Naive thymus-derived CD4-positive, alpha-beta T cell (primary cell): ENCODE data around the gene DPH6. TPM values are rescaled to one million over a fixed set of nuclear protein-coding genes. Genes with fewer than 3 reads are reported as not detected.

Experiments
- ATAC-seq: fragments of 150-1000 bp; cut with Tn5 transposase; 2 replicates; pipeline ENCODE4 v1.10.0; 2021; ENCODE audit warnings: mild to moderate bottlenecking, moderate library complexity
- CTCF ChIA-PET: fragments of 350-600 bp; sonication (Branson Sonifier 250); formaldehyde crosslinking; loops from one replicate; lab custom pipeline; 2021; ENCODE audit warnings: antibody characterized with exemption; lab: Charles Lee
- POLR2A ChIA-PET: fragments of 350-600 bp; sonication (Branson Sonifier 250); formaldehyde crosslinking; loops from one replicate; lab custom pipeline; 2021; ENCODE audit warnings: antibody characterized with exemption, inconsistent platforms; lab: Charles Lee
- DNase-seq, 9 donors: peaks; one replicate each; pipeline versions ENCODE4 v3.0.0 to v3.0.0-alpha.2; 2020 to 2022; ENCODE audit warnings: mixed read lengths in 1 of 9
- H3K27ac ChIP-seq: one replicate; pipeline ENCODE4 v1.7.0; 2013; ENCODE audit warnings: mild to moderate bottlenecking, low read depth, low read length, moderate library complexity
- H3K27me3 ChIP-seq, 2 donors: one replicate each; pipeline ENCODE4 v1.7.0; 2013; ENCODE audit warnings: low read length in 2 of 2, mild to moderate bottlenecking in 2 of 2, moderate library complexity in 2 of 2; ENCODE audit not compliant: control insufficient read depth in 2 of 2, insufficient read depth in 2 of 2
- H3K36me3 ChIP-seq, 3 experiments: 1 replicate in 2 of 3; 2 replicates in 1 of 3; pipeline ENCODE4 v1.7.0; 2013; ENCODE audit warnings: low read length in 3 of 3, mild to moderate bottlenecking in 3 of 3, moderate library complexity in 1 of 3; ENCODE audit not compliant: insufficient read depth in 3 of 3, control insufficient read depth in 2 of 3
- H3K4me1 ChIP-seq, 2 donors: one replicate each; pipeline ENCODE4 v1.7.0; 2013; ENCODE audit warnings: low read length in 2 of 2, mild to moderate bottlenecking in 2 of 2, moderate library complexity in 1 of 2; ENCODE audit not compliant: control insufficient read depth in 2 of 2, insufficient read depth in 2 of 2
- H3K4me3 ChIP-seq: 2 replicates; pipeline ENCODE4 v1.7.0; 2013; ENCODE audit warnings: mild to moderate bottlenecking, low read length
- H3K9me3 ChIP-seq, 3 experiments: 1 replicate in 2 of 3; 2 replicates in 1 of 3; pipeline ENCODE4 v1.7.0; 2013; ENCODE audit warnings: low read length in 3 of 3; ENCODE audit not compliant: control insufficient read depth in 2 of 3
- H3K27ac Mint-ChIP-seq, 9 donors: one replicate each; pipeline ENCODE4 v1.8.0; 2020 to 2022; ENCODE audit warnings: mixed read lengths in 9 of 9, mild to moderate bottlenecking in 8 of 9, moderate library complexity in 5 of 9, inconsistent platforms in 2 of 9
- H3K27me3 Mint-ChIP-seq, 5 donors: one replicate each; pipeline ENCODE4 v1.8.0; 2021 to 2022; ENCODE audit warnings: mixed read lengths in 5 of 5, mild to moderate bottlenecking in 1 of 5
- H3K36me3 Mint-ChIP-seq, 5 donors: one replicate each; pipeline ENCODE4 v1.8.0; 2020 to 2022; ENCODE audit warnings: mixed read lengths in 5 of 5, mild to moderate bottlenecking in 3 of 5, inconsistent platforms in 1 of 5
- H3K4me1 Mint-ChIP-seq, 7 donors: one replicate each; pipeline ENCODE4 v1.8.0; 2020 to 2022; ENCODE audit warnings: mixed read lengths in 7 of 7, mild to moderate bottlenecking in 3 of 7, inconsistent platforms in 1 of 7
- H3K4me3 Mint-ChIP-seq, 10 donors: one replicate each; pipeline ENCODE4 v1.8.0; 2020 to 2022; ENCODE audit warnings: mild to moderate bottlenecking in 10 of 10, mixed read lengths in 10 of 10, moderate library complexity in 6 of 10, inconsistent platforms in 2 of 10
- H3K9me3 Mint-ChIP-seq, 11 donors: one replicate each; pipeline ENCODE4 v1.8.0; 2020 to 2022; ENCODE audit warnings: mixed read lengths in 11 of 11, mild to moderate bottlenecking in 4 of 11, inconsistent platforms in 1 of 11, moderate library complexity in 1 of 11
- intact Hi-C, 2 donors: fragments of 100-400 bp; cut with micrococcal nuclease; formaldehyde crosslinking; loops; one replicate each; pipeline ENCODE4 v1.15.1; 2023
- polyA plus RNA-seq, 2 donors: library from polyadenylated mRNA; unstranded; fragments of 300-500 nt; fragmentation: Illumina TruSeq; gene quantifications; one replicate each; pipeline ENCODE4 v1.2.3, GENCODE V29; 2021
- total RNA-seq, 6 experiments: library from RNA in 5 of 6; stranded (reverse) in 5 of 6; gene quantifications; 1 replicate in 5 of 6; 2 replicates in 1 of 6; pipeline ENCODE4 v1.2.3 and lab custom pipeline; 2021 to 2026

Gene DPH6
- total and polyA plus RNA-seq, 7 experiments from 2014 or later: 10.5 to 28.9 (median 14.8) TPM

GRCh38 chr15:35566991-35567390 lies 21.0 kb upstream of the DPH6 start:
- CTCF ChIA-PET: no interaction called here

GRCh38 chr15:35565901-35566300 lies 19.9 kb upstream of the DPH6 start:
- no peaks in the 10 kb centered on the region for H3K36me3 Mint-ChIP-seq
- DNase-seq (no peak), ATAC-seq (no peak)
- Histone ChIP-seq H3K4me3 (no peak overlapping the region), H3K36me3 (no peaks in the 10 kb centered on the region), H3K4me1 (no peaks in the 10 kb centered on the region), H3K27me3 (no peaks in the 10 kb centered on the region), H3K27ac (no peak overlapping the region), H3K9me3 (no peaks in the 10 kb centered on the region)
- POLR2A ChIA-PET: no interaction called here
- H3K9me3 Mint-ChIP-seq: peaks cover 0 to 2% (median 0%) of the 10 kb centered on the region in 11 donors
- intact Hi-C loops: loop anchor here in 1 of 2 donors (10.0 kb wide), 1 partner anchor 1191 kb away; no protein-coding TSS in a partner anchor
- no peak overlapping the region for H3K4me3 Mint-ChIP-seq
- no peak overlapping the region for H3K27ac Mint-ChIP-seq
- CTCF ChIA-PET: no interaction called here
- peaks cover 1 to 22% (median 12%) of the 10 kb centered on the region in 5 donors for H3K27me3 Mint-ChIP-seq
- H3K4me1 Mint-ChIP-seq: no peaks in the 10 kb centered on the region

More at GRCh38 chr15:35566991-35567390, 21.0 kb upstream of the DPH6 start:
- POLR2A ChIA-PET: no interaction called here
- no peaks in the 10 kb centered on the region for H3K4me1 Mint-ChIP-seq
- no peaks in the 10 kb centered on the region for H3K4me1 ChIP-seq
- DNase-seq: no peak
- no peak for ATAC-seq
- peaks cover 1 to 22% (median 12%) of the 10 kb centered on the region in 5 donors for H3K27me3 Mint-ChIP-seq
- no peak overlapping the region for H3K4me3 ChIP-seq
- H3K27ac ChIP-seq: no peak overlapping the region
- intact Hi-C loops: loop anchor here in 1 of 2 donors (10.0 kb wide), 1 partner anchor 1192 kb away; no protein-coding TSS in a partner anchor
- no peaks in the 10 kb centered on the region for H3K36me3 ChIP-seq
- no peaks in the 10 kb centered on the region for H3K36me3 Mint-ChIP-seq
- H3K27ac Mint-ChIP-seq: no peak overlapping the region
- H3K27me3 ChIP-seq: no peaks in the 10 kb centered on the region
- H3K4me3 Mint-ChIP-seq: no peak overlapping the region
- no peaks in the 10 kb centered on the region for H3K9me3 ChIP-seq
- peaks cover 0 to 2% (median 0%) of the 10 kb centered on the region in 11 donors for H3K9me3 Mint-ChIP-seq

GRCh38 chr15:35562641-35563040 lies 16.7 kb upstream of the DPH6 start:
- no peak for DNase-seq
- ATAC-seq: no peak
- Histone ChIP-seq H3K9me3 (no peaks in the 10 kb centered on the region), H3K36me3 (no peaks in the 10 kb centered on the region), H3K27me3 (no peaks in the 10 kb centered on the region), H3K27ac (no peak overlapping the region), H3K4me3 (no peak overlapping the region), H3K4me1 (no peaks in the 10 kb centered on the region)
- H3K9me3 Mint-ChIP-seq: no peaks in the 10 kb centered on the region
- ChIA-PET POLR2A (no interaction called here), CTCF (no interaction called here)
- no peak overlapping the region for H3K27ac Mint-ChIP-seq
- peaks cover 0 to 3% (median 0%) of the 10 kb centered on the region in 5 donors for H3K27me3 Mint-ChIP-seq
- H3K4me3 Mint-ChIP-seq: no peak overlapping the region
- no peaks in the 10 kb centered on the region for H3K4me1 Mint-ChIP-seq
- no peaks in the 10 kb centered on the region for H3K36me3 Mint-ChIP-seq
- intact Hi-C loops: loop anchor here in 1 of 2 donors (10.0 kb wide), 1 partner anchor 1188 kb away; no protein-coding TSS in a partner anchor

- Mint-ChIP-seq H3K27me3 (peaks cover 0 to 3% (median 0%) of the 10 kb centered on the region in 5 donors), H3K36me3 (no peaks in the 10 kb centered on the region), H3K4me3 (no peak overlapping the region), H3K27ac (no peak overlapping the region), H3K9me3 (no peaks in the 10 kb centered on the region), H3K4me1 (no peaks in the 10 kb centered on the region)
- ATAC-seq: no peak
- DNase-seq: no peak
- Histone ChIP-seq H3K4me1 (no peaks in the 10 kb centered on the region), H3K9me3 (no peaks in the 10 kb centered on the region), H3K36me3 (no peaks in the 10 kb centered on the region), H3K27me3 (no peaks in the 10 kb centered on the region), H3K4me3 (no peak overlapping the region), H3K27ac (no peak overlapping the region)
- ChIA-PET POLR2A (no interaction called here), CTCF (no interaction called here)
- intact Hi-C loops: loop anchor here in 1 of 2 donors (10.0 kb wide), 1 partner anchor 1187 kb away; no protein-coding TSS in a partner anchor
Measured at GRCh38 chr15:35561308-35561707, 15.3 kb upstream of the DPH6 start.

- H3K9me3 ChIP-seq: no peaks in the 10 kb centered on the region
- no peaks in the 10 kb centered on the region for H3K27me3 ChIP-seq
- Mint-ChIP-seq H3K36me3 (no peaks in the 10 kb centered on the region), H3K27me3 (peaks cover 0 to under 1% (median 0%) of the 10 kb centered on the region in 5 donors), H3K9me3 (no peaks in the 10 kb centered on the region), H3K27ac (no peak overlapping the region), H3K4me1 (no peaks in the 10 kb centered on the region), H3K4me3 (no peak overlapping the region)
- H3K4me3 ChIP-seq: no peak overlapping the region
- no peaks in the 10 kb centered on the region for H3K36me3 ChIP-seq
- ChIA-PET POLR2A (no interaction called here), CTCF (no interaction called here)
- DNase-seq: no peak
- intact Hi-C loops: loop anchor here in 1 of 2 donors (10.0 kb wide), 1 partner anchor 1186 kb away; no protein-coding TSS in a partner anchor
- no peak overlapping the region for H3K27ac ChIP-seq
- no peaks in the 10 kb centered on the region for H3K4me1 ChIP-seq
- ATAC-seq: no peak
Measured at GRCh38 chr15:35560870-35561269, 14.9 kb upstream of the DPH6 start.

GRCh38 chr15:35560258-35560657 lies 14.3 kb upstream of the DPH6 start:
- Histone ChIP-seq H3K27ac (no peak overlapping the region), H3K27me3 (no peaks in the 10 kb centered on the region), H3K4me1 (no peaks in the 10 kb centered on the region), H3K4me3 (no peak overlapping the region), H3K36me3 (no peaks in the 10 kb centered on the region), H3K9me3 (no peaks in the 10 kb centered on the region)
- intact Hi-C loops: loop anchor here in 1 of 2 donors (10.0 kb wide), 1 partner anchor 1185 kb away; no protein-coding TSS in a partner anchor
- no peaks in the 10 kb centered on the region for H3K36me3 Mint-ChIP-seq
- ATAC-seq: no peak
- POLR2A ChIA-PET: no interaction called here
- H3K4me1 Mint-ChIP-seq: no peaks in the 10 kb centered on the region
- H3K9me3 Mint-ChIP-seq: no peaks in the 10 kb centered on the region
- CTCF ChIA-PET: no interaction called here
- no peak for DNase-seq
- no peaks in the 10 kb centered on the region for H3K27me3 Mint-ChIP-seq
- no peak overlapping the region for H3K27ac Mint-ChIP-seq
- no peak overlapping the region for H3K4me3 Mint-ChIP-seq

- H3K27ac ChIP-seq: no peak overlapping the region
- ChIA-PET CTCF (no interaction called here), POLR2A (no interaction called here)
- H3K4me3 ChIP-seq: no peak overlapping the region
- H3K4me1 Mint-ChIP-seq: no peaks in the 10 kb centered on the region
- H3K27ac Mint-ChIP-seq: no peak overlapping the region
- H3K4me1 ChIP-seq: no peaks in the 10 kb centered on the region
- ATAC-seq (no peak), DNase-seq (no peak)
- H3K27me3 ChIP-seq: no peaks in the 10 kb centered on the region
- H3K9me3 Mint-ChIP-seq: no peaks in the 10 kb centered on the region
- H3K36me3 ChIP-seq: no peaks in the 10 kb centered on the region
- intact Hi-C loops: loop anchor here in 1 of 2 donors (10.0 kb wide), 1 partner anchor 1185 kb away; no protein-coding TSS in a partner anchor
- no peaks in the 10 kb centered on the region for H3K27me3 Mint-ChIP-seq
- H3K9me3 ChIP-seq: no peaks in the 10 kb centered on the region
- H3K36me3 Mint-ChIP-seq: no peaks in the 10 kb centered on the region
- no peak overlapping the region for H3K4me3 Mint-ChIP-seq
Measured at GRCh38 chr15:35559683-35560082, 13.7 kb upstream of the DPH6 start.
